HepG2 (cell line): ENCODE results near the gene KRTAP13-1. TPM values are rescaled to one million over a fixed set of nuclear protein-coding genes. Genes with fewer than 3 reads are reported as not detected.

ENCODE experiments used
- ATAC-seq: fragments of 200-7000 bp; cut with Tn5 transposase; 3 replicates; pipeline ENCODE4 v1.9.1; 2020; ENCODE audit warnings: mild to moderate bottlenecking, moderate library complexity
- BruUV-seq: library from RNA; stranded (reverse); fragments of 400-500 nt; replicated peaks from 2 replicates; lab custom pipeline; 2021; lab: Mats Ljungman, UMichigan
- CTCF ChIA-PET: fragments of 300-600 bp; formaldehyde crosslinking; extraction: SDS; loops from one replicate; lab custom pipeline; 2021; ENCODE audit warnings: low total read pairs, inconsistent platforms, low intra/inter-chr PET ratio; lab: Yijun Ruan, JAX
- POLR2A ChIA-PET: fragments of 350-600 bp; sonication (Branson Sonifier 250); formaldehyde crosslinking; loops from one replicate; lab custom pipeline; 2020; ENCODE audit warnings: antibody characterized with exemption, inconsistent platforms; lab: Yijun Ruan, JAX
- DNase-seq: peaks from one replicate; pipeline ENCODE4 v3.0.0-alpha.2; 2015; ENCODE audit warnings: low spot score
- FAIRE-seq: peaks from 3 replicates; lab custom pipeline; 2011; peaks lifted over from hg19 to GRCh38; lab: Jason Lieb, UNC
- H2AFZ ChIP-seq: one replicate; pipeline ENCODE4 v1.6.1; 2011; ENCODE audit warnings: low read length, inconsistent platforms
- H3K27ac ChIP-seq: fragments of 300-600 bp; 3 replicates; pipeline ENCODE4 v1.8.0; 2011; ENCODE audit warnings: mixed run types, mild to moderate bottlenecking, mixed read lengths, low read length, inconsistent platforms; ENCODE audit not compliant: insufficient read depth; ENCODE audit errors: extremely low read length
- H3K27me3 ChIP-seq, 2 experiments: fragments of 200-600 bp in 1 of 2; 2 replicates in 1 of 2; 3 replicates in 1 of 2; pipeline versions ENCODE4 v1.6.0 to v1.8.0; 2011; ENCODE audit warnings: low read length in 2 of 2, mild to moderate bottlenecking in 2 of 2, moderate library complexity in 2 of 2, inconsistent platforms in 1 of 2; ENCODE audit not compliant: insufficient read depth in 2 of 2, control insufficient read depth in 1 of 2
- H3K36me3 ChIP-seq, 2 experiments: fragments of 200-600 bp in 1 of 2; replicated peaks in 1 of 2; 2 replicates in 1 of 2; 3 replicates in 1 of 2; pipeline versions ENCODE4 v1.5.1 to v1.8.0; 2011; ENCODE audit warnings: low read length in 2 of 2, inconsistent platforms in 1 of 2; ENCODE audit not compliant: insufficient read depth in 2 of 2, control insufficient read depth in 1 of 2
- H3K4me1 ChIP-seq: 2 replicates; pipeline ENCODE4 v1.5.1; 2012; ENCODE audit warnings: low read length, inconsistent platforms; ENCODE audit not compliant: insufficient read depth
- H3K4me2 ChIP-seq: 2 replicates; pipeline ENCODE4 v1.6.0; 2011; ENCODE audit warnings: low read depth, low read length, inconsistent platforms
- H3K4me3 ChIP-seq, 3 experiments: fragments of 200-600 bp in 1 of 3; sonication (generic), shearing (Covaris generic) in 1 of 3; replicated peaks in 1 of 3; 2 replicates each; pipeline ENCODE4 v1.5.1; 2011 to 2016; ENCODE audit warnings: low read length in 3 of 3, inconsistent platforms in 2 of 3, low read depth in 2 of 3, mild to moderate bottlenecking in 2 of 3, control low read depth in 1 of 3, mixed read lengths in 1 of 3; ENCODE audit not compliant: insufficient read depth in 1 of 3
- H3K79me2 ChIP-seq: one replicate; pipeline ENCODE4 v1.6.1; 2011; ENCODE audit warnings: low read length, inconsistent platforms; ENCODE audit not compliant: insufficient read depth
- H3K9ac ChIP-seq: 2 replicates; pipeline ENCODE4 v1.6.0; 2011; ENCODE audit warnings: mild to moderate bottlenecking, low read depth, low read length, inconsistent platforms; ENCODE audit not compliant: insufficient read depth
- H3K9me3 ChIP-seq: 2 replicates; pipeline ENCODE4 v1.5.1; 2012; ENCODE audit warnings: mild to moderate bottlenecking, low read length
- H4K20me1 ChIP-seq: 2 replicates; pipeline ENCODE4 v1.6.0; 2011; ENCODE audit warnings: inconsistent platforms, mild to moderate bottlenecking, low read length, moderate library complexity; ENCODE audit not compliant: insufficient read depth
- ATAD3A ChIP-seq: sonication (generic); formaldehyde crosslinking; IDR thresholded peaks from 2 replicates; pipeline ENCODE4 v1.4.0; 2020; ENCODE audit warnings: missing genetic modification reagents
- CHD2 ChIP-seq: IDR thresholded peaks from 2 replicates; pipeline ENCODE4 v1.6.1; 2011; ENCODE audit warnings: low read depth, low read length, improper control_type of control experiment
- HMG20B ChIP-seq: conservative IDR thresholded peaks from 2 replicates; pipeline ENCODE4 v1.6.1; 2016; ENCODE audit warnings: missing genetic modification reagents, missing compliant biosample characterization
- HNF1B ChIP-seq: sonication (generic); formaldehyde crosslinking; IDR thresholded peaks from 2 replicates; pipeline ENCODE4 v1.5.1; 2020; ENCODE audit warnings: mild to moderate bottlenecking, moderate library complexity, missing genetic modification reagents
- MTERF4 ChIP-seq: sonication (generic); formaldehyde crosslinking; IDR thresholded peaks from 2 replicates; pipeline ENCODE4 v1.8.0; 2023; ENCODE audit warnings: mild to moderate bottlenecking, missing genetic modification reagents
- NFE2 ChIP-seq: sonication (generic); formaldehyde crosslinking; IDR thresholded peaks from 2 replicates; pipeline ENCODE4 v1.4.0; 2020; ENCODE audit warnings: missing genetic modification reagents
- NONO ChIP-seq, 2 experiments: fragments of 450-650 bp in 1 of 2; sonication (generic) in 1 of 2; formaldehyde crosslinking in 1 of 2; IDR thresholded peaks in 1 of 2; conservative IDR thresholded peaks in 1 of 2; 2 replicates each; pipeline versions ENCODE4 v1.6.1 to v1.8.0; 2017 to 2022; ENCODE audit warnings: mild to moderate bottlenecking in 1 of 2, missing genetic modification reagents in 1 of 2, moderate library complexity in 1 of 2
- ONECUT2 ChIP-seq: sonication (generic); formaldehyde crosslinking; IDR thresholded peaks from 2 replicates; pipeline ENCODE4 v1.4.0; 2020; ENCODE audit warnings: missing genetic modification reagents
- PHF8 ChIP-seq: sonication (generic); formaldehyde crosslinking; IDR thresholded peaks from 2 replicates; pipeline ENCODE4 v1.5.0; 2020; ENCODE audit warnings: missing genetic modification reagents
- PRDM15 ChIP-seq: sonication (generic); formaldehyde crosslinking; IDR thresholded peaks from 2 replicates; pipeline ENCODE4 v1.4.0; 2020; ENCODE audit warnings: missing genetic modification reagents
- RFX3 ChIP-seq: IDR thresholded peaks from 2 replicates; pipeline ENCODE4 v1.6.1; 2016; ENCODE audit warnings: missing biosample characterization, missing genetic modification reagents
- ZBTB21 ChIP-seq: sonication (generic); formaldehyde crosslinking; IDR thresholded peaks from 2 replicates; pipeline ENCODE4 v1.4.0; 2020; ENCODE audit warnings: missing genetic modification reagents
- ZNF317 ChIP-seq: sonication (generic); formaldehyde crosslinking; IDR thresholded peaks from 2 replicates; pipeline ENCODE4 v1.5.0; 2020; ENCODE audit warnings: mild to moderate bottlenecking, missing genetic modification reagents
- ZSCAN12 ChIP-seq: sonication (generic); formaldehyde crosslinking; IDR thresholded peaks from 2 replicates; pipeline ENCODE4 v1.9.0; 2021; ENCODE audit warnings: mild to moderate bottlenecking, missing genetic modification reagents
- WGBS: methylation state at CpG from one replicate; pipeline ENCODE4 v1.1.6; 2017; ENCODE audit warnings: low lambda C conversion rate; 5-methylcytosine and 5-hydroxymethylcytosine counted together
- in situ Hi-C: cut with HindIII; loops from 2 replicates; pipeline ENCODE4 v1.10.0; 2017; ENCODE audit warnings: low pct_unique_long_range_greater_than_20kb; ENCODE audit not compliant: extremely low pct_ligation_motif_present
- intact Hi-C: fragments of 100-400 bp; cut with micrococcal nuclease; formaldehyde crosslinking; loops from one replicate; pipeline ENCODE4 v1.10.0; 2022; ENCODE audit not compliant: unreplicated experiment
- polyA plus RNA-seq, 8 experiments: library from polyadenylated mRNA; depleted of rRNA in 3 of 8; stranded (reverse) in 7 of 8; unstranded in 1 of 8; fragments of >200 nt; fragmentation: Illumina TruSeq in 4 of 8; extraction: Trizol in 4 of 8; gene quantifications; 2 replicates each; pipeline versions ENCODE4 v1.2.1 to v1.2.3, GENCODE V29; 2011 to 2016; ENCODE audit warnings: low read depth in 4 of 8, missing spikeins in 1 of 8, mixed read lengths in 1 of 8; ENCODE audit not compliant: insufficient read depth in 1 of 8
- total RNA-seq, 5 experiments: library from RNA; depleted of rRNA; stranded (reverse); fragments of >200 nt; fragmentation: Illumina TruSeq; extraction: Trizol; gene quantifications; 2 replicates each; pipeline ENCODE4 v1.2.3, GENCODE V29; 2016; ENCODE audit warnings: low read depth in 1 of 5

Gene KRTAP13-1
- total and polyA plus RNA-seq, 2 of the 13 experiments (the other 11 are each of a cell fraction or from before 2014, with no cell fraction given): not detected

- H3K79me2 ChIP-seq: no peaks in the 10 kb centered on the region
- no peak within 1 kb of the TSS for H3K4me3 ChIP-seq
- DNase-seq: no peak
- no peaks in the 10 kb centered on the region for H3K4me1 ChIP-seq
- no peak within 1 kb of the TSS for H2AFZ ChIP-seq
- intact Hi-C loops: no loop called here
- H3K9ac ChIP-seq: no peak within 1 kb of the TSS
- ChIA-PET CTCF (no interaction called here), POLR2A (no interaction called here)
- no peaks in the 10 kb centered on the region for H3K27me3 ChIP-seq
- H4K20me1 ChIP-seq: no peaks in the 10 kb centered on the region
- H3K4me2 ChIP-seq: no peak within 1 kb of the TSS
- H3K9me3 ChIP-seq: peaks cover 87% of the 10 kb centered on the region
- no peak for FAIRE-seq
- BruUV-seq: no TSS peak
- in situ Hi-C loops: no loop called here
- no peak for ATAC-seq
- no peak within 1 kb of the TSS for H3K27ac ChIP-seq
- H3K36me3 ChIP-seq: no peaks in the 10 kb centered on the region
- TF ChIP-seq RFX3 (CRISPR knock-in tag): no peak
- TF ChIP-seq CHD2: no peak
- TF ChIP-seq, all 625 proteins: peak for 0
- WGBS: 53% methylated on average over 5 of the region's 5 CpGs
Observed at GRCh38 chr21:30439975-30440374, 44.1 kb downstream of the KRTAP13-1 start, which contains the start of gene KRTAP15-1. Gene KRTAP15-1 (plus strand): TSS chr21:30440275. CDS start chr21:30440328, 53 bp downstream.

DNA sequence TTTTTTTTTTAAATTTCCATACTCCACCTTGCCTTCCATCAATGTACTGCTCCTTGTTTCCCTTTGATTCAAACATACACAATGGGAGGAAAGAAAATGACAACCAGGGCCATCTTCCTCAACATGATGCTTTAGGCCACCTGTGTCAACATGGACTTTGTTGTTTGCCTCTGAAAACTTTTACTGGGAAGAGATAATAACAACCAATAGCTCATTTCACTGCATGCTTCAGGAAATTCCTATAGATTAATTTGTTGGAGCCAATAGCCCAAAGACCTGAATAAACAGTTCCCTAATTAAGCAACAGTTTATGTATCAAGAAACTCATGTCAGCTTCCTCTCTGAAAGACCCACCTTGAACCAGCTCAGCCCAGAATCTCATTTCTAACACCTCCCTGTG lies 47.4 kb downstream of the KRTAP13-1 start:
- FAIRE-seq: no peak
- H3K4me3 ChIP-seq: no peak overlapping the region
- H3K36me3 ChIP-seq: no peaks in the 10 kb centered on the region
- ChIA-PET CTCF (no interaction called here), POLR2A (no interaction called here)
- intact Hi-C loops (no loop called here), in situ Hi-C loops (no loop called here)
- ATAC-seq: no peak
- BruUV-seq: no TSS peak
- no peak overlapping the region for H2AFZ ChIP-seq
- no peak overlapping the region for H3K4me2 ChIP-seq
- DNase-seq: no peak
- no peaks in the 10 kb centered on the region for H4K20me1 ChIP-seq
- H3K4me1 ChIP-seq: no peaks in the 10 kb centered on the region
- no peaks in the 10 kb centered on the region for H3K27me3 ChIP-seq
- no peak overlapping the region for H3K27ac ChIP-seq
- H3K9ac ChIP-seq: no peak overlapping the region
- peaks cover 89% of the 10 kb centered on the region for H3K9me3 ChIP-seq
- H3K79me2 ChIP-seq: no peaks in the 10 kb centered on the region
- no peak for TF ChIP-seq PHF8 (CRISPR knock-in tag)
- no peak for TF ChIP-seq ZSCAN12 (CRISPR knock-in tag)
- no peak for TF ChIP-seq MTERF4 (CRISPR knock-in tag)
- TF ChIP-seq NFE2 (CRISPR knock-in tag): no peak
- no peak for TF ChIP-seq ONECUT2
- TF ChIP-seq HNF1B (CRISPR knock-in tag): no peak
- TF ChIP-seq ATAD3A (CRISPR knock-in tag): no peak
- no peak for TF ChIP-seq PRDM15 (CRISPR knock-in tag)
- TF ChIP-seq ZBTB21 (CRISPR knock-in tag): no peak
- no peak for TF ChIP-seq HMG20B (CRISPR knock-in tag)
- no peak for TF ChIP-seq ZNF317 (CRISPR knock-in tag)
- no peak for TF ChIP-seq NONO (IDR thresholded peaks at IDR 0.05)
- no peak for TF ChIP-seq NONO (CRISPR knock-in tag; conservative IDR thresholded peaks at IDR 0.05)
